ENCODE results near the gene CD3D. TPM values are rescaled to one million over a fixed set of nuclear protein-coding genes. Genes with fewer than 3 reads are reported as not detected.

Gene CD3D
- total and polyA plus RNA-seq, 2 donors (not counting 3 experiments of a cell fraction or from before 2014, with no cell fraction given), result not detected

DNA sequence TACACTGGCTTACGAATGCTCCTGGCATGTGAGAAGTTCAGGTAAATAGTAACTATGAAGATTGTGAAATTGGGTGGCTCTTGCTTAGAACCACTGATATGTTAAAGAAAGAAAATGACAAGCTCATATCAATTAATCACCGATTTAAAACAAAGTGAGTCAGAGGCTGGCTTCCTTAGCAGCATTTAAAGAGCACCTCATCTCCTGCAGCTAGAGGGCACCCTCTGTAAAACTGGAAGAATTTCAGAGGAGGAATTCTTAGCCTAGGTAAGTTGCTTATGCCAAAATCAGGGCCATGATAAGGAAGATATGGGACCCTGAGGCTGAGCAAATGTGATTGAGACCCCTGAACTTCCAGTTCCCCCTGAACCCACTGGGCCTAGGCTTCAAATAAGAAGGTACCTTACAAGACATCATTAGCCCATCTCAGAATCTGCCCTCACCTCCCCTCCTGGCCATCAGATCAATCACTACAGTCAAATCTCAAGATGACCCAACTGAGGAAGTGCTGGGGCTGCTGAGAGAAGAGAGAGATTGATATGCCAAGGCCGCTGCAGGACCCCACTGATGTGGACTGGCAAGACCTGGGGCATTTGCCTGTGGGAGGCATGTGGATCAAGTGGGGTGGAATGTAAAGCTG, 46.6 kb downstream of the CD3D start:
- ChIA-PET CTCF (interaction anchor here (0.7 to 3.6 kb wide), 42 partner anchors 8 to 242 kb away, joined by 3 to 53 read pairs (median 5); partner anchors contain the start of genes CD3D and MPZL2), POLR2A (no interaction called here)
- TF ChIP-seq POLR2AphosphoS5 (IDR thresholded peaks at IDR 0.05; ENCODE audit: insufficient read depth, low read depth, low read length), result no peak
- TF ChIP-seq GATA2 (IDR thresholded peaks at IDR 0.05; ENCODE audit: insufficient read depth, insufficient read length, low read depth, low read length), result peak; percentile 18
- peak; percentile 40 for TF ChIP-seq FOS (IDR thresholded peaks at IDR 0.05; ENCODE audit: borderline replicate concordance, insufficient read depth, low read length)
- TF ChIP-seq, protein P1, sequence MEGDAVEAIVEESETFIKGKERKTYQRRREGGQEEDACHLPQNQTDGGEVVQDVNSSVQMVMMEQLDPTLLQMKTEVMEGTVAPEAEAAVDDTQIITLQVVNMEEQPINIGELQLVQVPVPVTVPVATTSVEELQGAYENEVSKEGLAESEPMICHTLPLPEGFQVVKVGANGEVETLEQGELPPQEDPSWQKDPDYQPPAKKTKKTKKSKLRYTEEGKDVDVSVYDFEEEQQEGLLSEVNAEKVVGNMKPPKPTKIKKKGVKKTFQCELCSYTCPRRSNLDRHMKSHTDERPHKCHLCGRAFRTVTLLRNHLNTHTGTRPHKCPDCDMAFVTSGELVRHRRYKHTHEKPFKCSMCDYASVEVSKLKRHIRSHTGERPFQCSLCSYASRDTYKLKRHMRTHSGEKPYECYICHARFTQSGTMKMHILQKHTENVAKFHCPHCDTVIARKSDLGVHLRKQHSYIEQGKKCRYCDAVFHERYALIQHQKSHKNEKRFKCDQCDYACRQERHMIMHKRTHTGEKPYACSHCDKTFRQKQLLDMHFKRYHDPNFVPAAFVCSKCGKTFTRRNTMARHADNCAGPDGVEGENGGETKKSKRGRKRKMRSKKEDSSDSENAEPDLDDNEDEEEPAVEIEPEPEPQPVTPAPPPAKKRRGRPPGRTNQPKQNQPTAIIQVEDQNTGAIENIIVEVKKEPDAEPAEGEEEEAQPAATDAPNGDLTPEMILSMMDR (IDR thresholded peaks at IDR 0.05; ENCODE audit: extremely low read depth in 1 of 2, insufficient read depth in 1 of 2, low read depth in 1 of 2, low read length in 2 of 2), result peak; percentile 52 to 63
- TF ChIP-seq, protein P2, sequence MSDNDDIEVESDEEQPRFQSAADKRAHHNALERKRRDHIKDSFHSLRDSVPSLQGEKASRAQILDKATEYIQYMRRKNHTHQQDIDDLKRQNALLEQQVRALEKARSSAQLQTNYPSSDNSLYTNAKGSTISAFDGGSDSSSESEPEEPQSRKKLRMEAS (IDR thresholded peaks at IDR 0.05; ENCODE audit: insufficient read depth, insufficient read length), result no peak
- no peak for TF ChIP-seq JUN (IDR thresholded peaks at IDR 0.05; ENCODE audit: borderline replicate concordance, insufficient read depth, insufficient read length, low read depth)
- no peak for TF ChIP-seq MYC (IDR thresholded peaks at IDR 0.05; ENCODE audit: low read depth, low read length)
- TF ChIP-seq EZH2 (IDR thresholded peaks at IDR 0.05; ENCODE audit: borderline replicate concordance, low read depth, low read length, severe bottlenecking), result no peak
- TF ChIP-seq POLR2A (IDR thresholded peaks at IDR 0.05; ENCODE audit: low read depth, low read length), result no peak
- BruUV-seq (replicated peaks), result no TSS peak
- Histone ChIP-seq H3K4me3 (replicated peaks in 1 of 3; ENCODE audit: insufficient read depth in 1 of 3, low read depth in 1 of 3, low read length in 3 of 3) (no peak overlapping the region), H2AFZ (ENCODE audit: low read depth, low read length) (no peak overlapping the region), H3K4me2 (ENCODE audit: insufficient read depth, low read length) (no peak overlapping the region), H3K9me1 (replicated peaks; ENCODE audit: control insufficient read depth, extremely low read depth, insufficient read depth, low read length) (no peaks in the 10 kb centered on the region), H3K27ac (ENCODE audit: insufficient read depth, low read depth, low read length) (no peak overlapping the region), H3K79me2 (ENCODE audit: control insufficient read depth, insufficient read depth, low read length) (no peaks in the 10 kb centered on the region), H3K36me3 (ENCODE audit: control insufficient read depth in 2 of 2, extremely low read depth in 1 of 2, insufficient read depth in 2 of 2, low read length in 2 of 2) (no peaks in the 10 kb centered on the region), H3K9ac (replicated peaks; ENCODE audit: extremely low read depth, insufficient read depth, low read length) (no peak overlapping the region), H3K4me1 (ENCODE audit: control insufficient read depth, extremely low read depth, insufficient read depth, low read length) (no peaks in the 10 kb centered on the region), H4K20me1 (replicated peaks; ENCODE audit: control insufficient read depth, extremely low read depth, insufficient read depth, low read length) (no peaks in the 10 kb centered on the region), H3K27me3 (ENCODE audit: control insufficient read depth in 2 of 2, insufficient read depth in 2 of 2, low read length in 2 of 2) (peaks cover 1 to 5% of the 10 kb centered on the region in 2 experiments), H3K9me3 (replicated peaks; ENCODE audit: control insufficient read depth, insufficient read depth, low read length) (no peaks in the 10 kb centered on the region)
- peak; percentile 59 for DNase-seq (ENCODE audit: low read depth, low spot score)
- intact Hi-C loops (cut with micrococcal nuclease), result loop anchor here (2.0 kb wide), 2 partner anchors 57 to 193 kb away; no protein-coding TSS in a partner anchor
- FAIRE-seq, result peak; percentile 92
- dilution Hi-C loops (cut with MboI; ENCODE audit: extremely low pct_ligation_motif_present, low sequenced_read_pairs), result no loop called here
